ENCODE measurements around the gene HOXA3. TPM values are rescaled to one million over a fixed set of nuclear protein-coding genes. Genes with fewer than 3 reads are reported as not detected.

The HOXA3 gene
- total and polyA plus RNA-seq, 2 of the 8 experiments (the other 6 are each of a cell fraction or from before 2014, with no cell fraction given), result not detected

GRCh38 chr7:27171325-27171636, 18.9 kb upstream of the HOXA3 start:
- no peak overlapping the region for H2BK12ac ChIP-seq (ENCODE audit: low read depth, low read length)
- POLR2A ChIA-PET (ENCODE audit: partially characterized antibody), result no interaction called here
- H4K20me1 ChIP-seq (replicated peaks in 1 of 2; ENCODE audit: control insufficient read depth in 1 of 2, insufficient read depth in 2 of 2, low read length in 2 of 2), result peaks cover 37 to 56% of the 10 kb centered on the region in 2 experiments
- no peak overlapping the region for H4K91ac ChIP-seq (replicated peaks; ENCODE audit: insufficient read length, low read length)
- H3K4ac ChIP-seq (replicated peaks; ENCODE audit: insufficient read length, low read depth, low read length), result no peak overlapping the region
- no peak overlapping the region for H2BK15ac ChIP-seq (ENCODE audit: low read length)
- H4K8ac ChIP-seq (ENCODE audit: extremely low read depth, insufficient read depth, low read length), result no peak overlapping the region
- no peak overlapping the region for H2AK5ac ChIP-seq (ENCODE audit: low read depth, low read length)
- no peak overlapping the region for H3K4me2 ChIP-seq (ENCODE audit: insufficient read depth in 1 of 2, low read depth in 2 of 2, low read length in 2 of 2)
- peaks cover 95 to 100% (median 100%) of the 10 kb centered on the region in 4 experiments for H3K27me3 ChIP-seq (replicated peaks in 1 of 4; ENCODE audit: control insufficient read depth in 3 of 4, extremely low read depth in 1 of 4, insufficient read depth in 3 of 4, low read length in 3 of 4)
- no peak overlapping the region for H2BK5ac ChIP-seq (ENCODE audit: low read depth, low read length)
- H3K27ac ChIP-seq (ENCODE audit: low read depth, low read length), result no peak overlapping the region
- peak in 1 of 2 experiments; percentile 48 for DNase-seq (ENCODE audit: low read depth in 1 of 2, low spot score in 2 of 2)
- TF ChIP-seq SIX5 (IDR thresholded peaks at IDR 0.05; ENCODE audit: low read depth, low read length), result no peak
- TF ChIP-seq KDM4A (IDR thresholded peaks at IDR 0.05; ENCODE audit: low read depth, low read length, severe bottlenecking), result no peak
- TF ChIP-seq POLR2A (IDR thresholded peaks at IDR 0.05; ENCODE audit: control extremely low read depth in 1 of 2, low read depth in 2 of 2, low read length in 2 of 2), result no peak
- TF ChIP-seq KDM5A (IDR thresholded peaks at IDR 0.05; ENCODE audit: low read length), result no peak
- no peak for TF ChIP-seq SP2 (IDR thresholded peaks at IDR 0.05; ENCODE audit: low read length)
- TF ChIP-seq RAD21 (IDR thresholded peaks at IDR 0.05 in 1 of 2, conservative IDR thresholded peaks at IDR 0.05 in 1 of 2; ENCODE audit: low read depth in 2 of 2, low read length in 2 of 2), result no peak
- no peak for TF ChIP-seq USF2 (IDR thresholded peaks at IDR 0.05; ENCODE audit: low read length)
- 8% methylated on average over 8 of the region's 8 CpGs; no CpG with 5 or more reads in 1 of the 2 experiments for WGBS, 2 experiments (ENCODE audit: extremely low coverage in 1 of 2, insufficient coverage in 1 of 2, insufficient read length in 1 of 2, insufficient replicate concordance in 2 of 2, low coverage in 1 of 2, low lambda C conversion rate in 2 of 2, missing lambda C conversion rate in 1 of 2)
- no peak overlapping the region for H3K18ac ChIP-seq (ENCODE audit: extremely low read depth, low read length)
- H3K9me3 ChIP-seq (ENCODE audit: insufficient read depth in 2 of 2, low read depth in 1 of 2, low read length in 1 of 2), result no peaks in the 10 kb centered on the region; a peak in 1 of 4 replicates
- H3K36me3 ChIP-seq (ENCODE audit: control insufficient read depth in 2 of 4, insufficient read depth in 4 of 4, low read length in 3 of 4), result peaks cover 0 to 19% (median 0%) of the 10 kb centered on the region in 4 experiments; a peak in 1 of 8 replicates
- H3K79me1 ChIP-seq (ENCODE audit: low read depth, low read length), result no peaks in the 10 kb centered on the region
- CTCF ChIA-PET (ENCODE audit: partially characterized antibody), result interaction anchor here (1.3 to 5.4 kb wide), 4 partner anchors 10 to 27 kb away, joined by 3 to 20 read pairs (median 8); partner anchors contain the start of gene HOXA5
- H3K14ac ChIP-seq (ENCODE audit: insufficient read length), result no peak overlapping the region
- no peak overlapping the region for H2AFZ ChIP-seq (ENCODE audit: low read length)
- FAIRE-seq, result no peak
- no peaks in the 10 kb centered on the region; the same call in 1 of the 2 replicates for H3K23me2 ChIP-seq (ENCODE audit: low read depth, low read length)
- H2BK120ac ChIP-seq (replicated peaks; ENCODE audit: low read depth, low read length), result no peak overlapping the region
- H3K23ac ChIP-seq (ENCODE audit: insufficient read length), result no peak overlapping the region
- no peak overlapping the region for H3K9ac ChIP-seq (replicated peaks in 1 of 4; ENCODE audit: extremely low read depth in 1 of 4, low read depth in 3 of 4, low read length in 3 of 4)
- H3K79me2 ChIP-seq (ENCODE audit: control insufficient read depth in 1 of 2, insufficient read depth in 2 of 2, low read length in 2 of 2), result no peaks in the 10 kb centered on the region
- H4K5ac ChIP-seq (ENCODE audit: insufficient read length, low read depth, low read length), result no peak overlapping the region
- peaks cover 4 to 11% (median 5%) of the 10 kb centered on the region in 4 experiments; a peak in 5 of 7 replicates for H3K4me1 ChIP-seq (replicated peaks in 1 of 4; ENCODE audit: control insufficient read depth in 3 of 4, insufficient read depth in 4 of 4, low read length in 3 of 4)
- no peak overlapping the region for H3K4me3 ChIP-seq (ENCODE audit: extremely low read depth in 1 of 4, insufficient read depth in 2 of 4, low read depth in 3 of 4, low read length in 4 of 4)
- H2BK20ac ChIP-seq (ENCODE audit: low read length), result no peak overlapping the region
- H3K56ac ChIP-seq (replicated peaks; ENCODE audit: insufficient read length, low read depth, low read length), result no peak overlapping the region
